Naive thymus-derived CD4-positive, alpha-beta T cell (primary cell): ENCODE data around the gene AKAP13. TPM values are rescaled to one million over a fixed set of nuclear protein-coding genes. Genes with fewer than 3 reads are reported as not detected.

Experiments used
- ATAC-seq: fragments of 150-1000 bp; cut with Tn5 transposase; 2 replicates; pipeline ENCODE4 v1.10.0; 2021; ENCODE audit warnings: mild to moderate bottlenecking, moderate library complexity
- CTCF ChIA-PET: fragments of 350-600 bp; sonication (Branson Sonifier 250); formaldehyde crosslinking; loops from one replicate; lab custom pipeline; 2021; ENCODE audit warnings: antibody characterized with exemption; lab: Charles Lee
- POLR2A ChIA-PET: fragments of 350-600 bp; sonication (Branson Sonifier 250); formaldehyde crosslinking; loops from one replicate; lab custom pipeline; 2021; ENCODE audit warnings: antibody characterized with exemption, inconsistent platforms; lab: Charles Lee
- DNase-seq, 9 donors: peaks; one replicate each; pipeline versions ENCODE4 v3.0.0 to v3.0.0-alpha.2; 2020 to 2022; ENCODE audit warnings: mixed read lengths in 1 of 9
- H3K27ac ChIP-seq: one replicate; pipeline ENCODE4 v1.7.0; 2013; ENCODE audit warnings: mild to moderate bottlenecking, low read depth, low read length, moderate library complexity
- H3K27me3 ChIP-seq, 2 donors: one replicate each; pipeline ENCODE4 v1.7.0; 2013; ENCODE audit warnings: low read length in 2 of 2, mild to moderate bottlenecking in 2 of 2, moderate library complexity in 2 of 2; ENCODE audit not compliant: control insufficient read depth in 2 of 2, insufficient read depth in 2 of 2
- H3K36me3 ChIP-seq, 3 experiments: 1 replicate in 2 of 3; 2 replicates in 1 of 3; pipeline ENCODE4 v1.7.0; 2013; ENCODE audit warnings: low read length in 3 of 3, mild to moderate bottlenecking in 3 of 3, moderate library complexity in 1 of 3; ENCODE audit not compliant: insufficient read depth in 3 of 3, control insufficient read depth in 2 of 3
- H3K4me1 ChIP-seq, 2 donors: one replicate each; pipeline ENCODE4 v1.7.0; 2013; ENCODE audit warnings: low read length in 2 of 2, mild to moderate bottlenecking in 2 of 2, moderate library complexity in 1 of 2; ENCODE audit not compliant: control insufficient read depth in 2 of 2, insufficient read depth in 2 of 2
- H3K4me3 ChIP-seq: 2 replicates; pipeline ENCODE4 v1.7.0; 2013; ENCODE audit warnings: mild to moderate bottlenecking, low read length
- H3K9me3 ChIP-seq, 3 experiments: 1 replicate in 2 of 3; 2 replicates in 1 of 3; pipeline ENCODE4 v1.7.0; 2013; ENCODE audit warnings: low read length in 3 of 3; ENCODE audit not compliant: control insufficient read depth in 2 of 3
- H3K27ac Mint-ChIP-seq, 9 donors: one replicate each; pipeline ENCODE4 v1.8.0; 2020 to 2022; ENCODE audit warnings: mixed read lengths in 9 of 9, mild to moderate bottlenecking in 8 of 9, moderate library complexity in 5 of 9, inconsistent platforms in 2 of 9
- H3K27me3 Mint-ChIP-seq, 5 donors: one replicate each; pipeline ENCODE4 v1.8.0; 2021 to 2022; ENCODE audit warnings: mixed read lengths in 5 of 5, mild to moderate bottlenecking in 1 of 5
- H3K36me3 Mint-ChIP-seq, 5 donors: one replicate each; pipeline ENCODE4 v1.8.0; 2020 to 2022; ENCODE audit warnings: mixed read lengths in 5 of 5, mild to moderate bottlenecking in 3 of 5, inconsistent platforms in 1 of 5
- H3K4me1 Mint-ChIP-seq, 7 donors: one replicate each; pipeline ENCODE4 v1.8.0; 2020 to 2022; ENCODE audit warnings: mixed read lengths in 7 of 7, mild to moderate bottlenecking in 3 of 7, inconsistent platforms in 1 of 7
- H3K4me3 Mint-ChIP-seq, 10 donors: one replicate each; pipeline ENCODE4 v1.8.0; 2020 to 2022; ENCODE audit warnings: mild to moderate bottlenecking in 10 of 10, mixed read lengths in 10 of 10, moderate library complexity in 6 of 10, inconsistent platforms in 2 of 10
- H3K9me3 Mint-ChIP-seq, 11 donors: one replicate each; pipeline ENCODE4 v1.8.0; 2020 to 2022; ENCODE audit warnings: mixed read lengths in 11 of 11, mild to moderate bottlenecking in 4 of 11, inconsistent platforms in 1 of 11, moderate library complexity in 1 of 11
- intact Hi-C, 2 donors: fragments of 100-400 bp; cut with micrococcal nuclease; formaldehyde crosslinking; loops; one replicate each; pipeline ENCODE4 v1.15.1; 2023
- polyA plus RNA-seq, 2 donors: library from polyadenylated mRNA; unstranded; fragments of 300-500 nt; fragmentation: Illumina TruSeq; gene quantifications; one replicate each; pipeline ENCODE4 v1.2.3, GENCODE V29; 2021
- total RNA-seq, 6 experiments: library from RNA in 5 of 6; stranded (reverse) in 5 of 6; gene quantifications; 1 replicate in 5 of 6; 2 replicates in 1 of 6; pipeline ENCODE4 v1.2.3 and lab custom pipeline; 2021 to 2026

The AKAP13 gene
- total and polyA plus RNA-seq, 7 experiments from 2014 or later: 108 to 400 (median 231) TPM

- Histone ChIP-seq H3K36me3 (no peaks in the 10 kb centered on the region), H3K4me3 (no peak overlapping the region), H3K4me1 (peaks cover 50 to 59% of the 10 kb centered on the region in 2 donors), H3K27ac (no peak overlapping the region), H3K9me3 (no peaks in the 10 kb centered on the region), H3K27me3 (no peaks in the 10 kb centered on the region)
- H3K4me3 Mint-ChIP-seq: peak overlapping the region in 1 of 10 donors; percentile 40
- ChIA-PET POLR2A (no interaction called here), CTCF (no interaction called here)
- no peak for DNase-seq
- no peaks in the 10 kb centered on the region for H3K9me3 Mint-ChIP-seq
- peaks cover 33 to 49% (median 40%) of the 10 kb centered on the region in 7 donors for H3K4me1 Mint-ChIP-seq
- H3K36me3 Mint-ChIP-seq: peaks cover 0 to 6% (median under 1%) of the 10 kb centered on the region in 5 donors
- no peak overlapping the region for H3K27ac Mint-ChIP-seq
- no peak for ATAC-seq
- no peaks in the 10 kb centered on the region for H3K27me3 Mint-ChIP-seq
- intact Hi-C loops: no loop called here
Measured at GRCh38 chr15:85621094-85621493, 240.7 kb downstream of the AKAP13 start.

DNA sequence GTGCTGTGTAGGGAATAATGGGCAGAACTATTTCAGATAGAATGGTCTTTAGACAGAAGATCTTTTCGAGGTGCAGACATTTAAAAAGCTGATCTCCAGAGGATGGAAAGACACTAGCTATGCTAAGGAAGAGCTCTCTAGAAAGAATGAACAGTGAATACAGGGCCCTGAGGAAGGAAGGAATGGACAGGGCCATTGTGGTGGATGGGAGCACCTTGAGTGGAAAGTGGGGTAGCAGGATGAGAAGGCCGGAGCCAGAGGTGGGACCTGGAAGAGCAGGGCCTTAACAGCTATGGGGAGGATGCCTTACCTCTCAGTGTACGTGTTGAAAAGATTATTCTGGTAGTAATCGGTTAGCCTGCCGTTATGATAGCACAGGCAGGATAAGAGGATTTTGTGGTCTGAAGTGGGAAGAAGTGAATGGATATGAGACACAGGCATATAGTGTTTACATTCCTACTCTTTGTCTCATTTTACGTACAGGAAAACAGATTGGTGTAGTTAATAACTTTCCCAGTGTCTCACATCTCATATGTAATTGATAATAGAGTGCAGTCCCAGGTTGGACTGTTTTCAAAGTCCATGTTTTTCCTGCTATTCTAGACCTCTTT is 241.9 kb downstream of the AKAP13 start:
- Histone ChIP-seq H3K27ac (no peak overlapping the region), H3K27me3 (no peaks in the 10 kb centered on the region), H3K36me3 (no peaks in the 10 kb centered on the region), H3K4me3 (no peak overlapping the region), H3K9me3 (no peaks in the 10 kb centered on the region), H3K4me1 (peaks cover 52 to 71% of the 10 kb centered on the region in 2 donors)
- Mint-ChIP-seq H3K27me3 (no peaks in the 10 kb centered on the region), H3K27ac (peak overlapping the region in 4 of 9 donors; percentile 11 to 32 (median 27)), H3K4me3 (peak overlapping the region in 1 of 10 donors; percentile 2), H3K36me3 (peaks cover 4 to 13% (median 10%) of the 10 kb centered on the region in 5 donors), H3K9me3 (no peaks in the 10 kb centered on the region), H3K4me1 (peaks cover 42 to 54% (median 46%) of the 10 kb centered on the region in 7 donors)
- intact Hi-C loops: no loop called here
- ChIA-PET CTCF (no interaction called here), POLR2A (interaction anchor here (0.6 kb wide), 1 partner anchor 200 kb away, joined by 3 read pairs; no protein-coding TSS in a partner anchor)
- DNase-seq (no peak), ATAC-seq (no peak)

- POLR2A ChIA-PET: interaction anchor here (1.1 kb wide), 1 partner anchor 46 kb away, joined by 3 read pairs; no protein-coding TSS in a partner anchor
- Histone ChIP-seq H3K4me3 (no peak overlapping the region), H3K27ac (no peak overlapping the region), H3K9me3 (no peaks in the 10 kb centered on the region), H3K27me3 (no peaks in the 10 kb centered on the region), H3K4me1 (peaks cover 49 to 66% of the 10 kb centered on the region in 2 donors), H3K36me3 (no peaks in the 10 kb centered on the region)
- H3K4me1 Mint-ChIP-seq: peaks cover 42 to 65% (median 52%) of the 10 kb centered on the region in 7 donors
- peaks cover 6 to 24% (median 13%) of the 10 kb centered on the region in 5 donors for H3K36me3 Mint-ChIP-seq
- H3K27me3 Mint-ChIP-seq: no peaks in the 10 kb centered on the region
- DNase-seq: no peak
- H3K4me3 Mint-ChIP-seq: peak overlapping the region in 1 of 10 donors; percentile 72
- peak overlapping the region in 4 of 9 donors; percentile 7 to 55 (median 34) for H3K27ac Mint-ChIP-seq
- H3K9me3 Mint-ChIP-seq: no peaks in the 10 kb centered on the region
- CTCF ChIA-PET: interaction anchor here (0.9 kb wide), 1 partner anchor 73 kb away, joined by 3 read pairs; no protein-coding TSS in a partner anchor
- ATAC-seq: peak; percentile 45
- intact Hi-C loops: loop anchor here in 1 of 2 donors (2.0 kb wide), 2 partner anchors 23 to 41 kb away; no protein-coding TSS in a partner anchor
Measured at GRCh38 chr15:85623315-85624049, 243.1 kb downstream of the AKAP13 start.

DNA sequence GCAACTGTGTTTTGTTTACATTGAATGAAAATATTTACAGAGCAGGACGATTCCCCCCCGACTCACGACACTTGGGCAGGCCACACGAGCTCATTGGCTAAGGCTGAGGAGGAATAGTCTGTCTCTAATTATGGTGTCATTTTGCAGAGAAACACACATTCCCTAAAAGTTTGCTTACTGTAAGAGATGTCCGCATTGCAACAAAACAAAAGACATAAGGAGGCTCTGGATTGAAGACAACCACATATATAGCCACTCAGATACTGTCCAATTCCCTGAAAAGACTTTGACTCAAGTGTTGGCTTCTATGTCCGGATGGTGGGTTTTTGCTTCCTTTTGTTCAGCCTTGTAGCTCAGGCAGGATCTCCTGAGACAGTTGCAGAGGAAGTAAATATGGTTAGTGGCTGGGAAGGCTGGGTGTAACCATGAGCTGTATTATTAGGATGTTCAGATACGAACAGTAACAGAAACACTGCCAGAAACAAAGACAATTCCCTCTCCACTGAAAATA is 243.9 kb downstream of the AKAP13 start:
- no peaks in the 10 kb centered on the region for H3K27me3 Mint-ChIP-seq
- peak overlapping the region in 7 of 9 donors; percentile 10 to 88 (median 44) for H3K27ac Mint-ChIP-seq
- Histone ChIP-seq H3K4me1 (peaks cover 40 to 59% of the 10 kb centered on the region in 2 donors), H3K9me3 (no peaks in the 10 kb centered on the region), H3K36me3 (no peaks in the 10 kb centered on the region), H3K4me3 (peak overlapping the region; percentile 17), H3K27me3 (no peaks in the 10 kb centered on the region), H3K27ac (no peak overlapping the region)
- CTCF ChIA-PET: interaction anchor here (0.6 to 0.9 kb wide), 3 partner anchors 72 to 100 kb away, joined by 3 read pairs; no protein-coding TSS in a partner anchor
- peak; percentile 20 for ATAC-seq
- peak in 3 of 9 donors; percentile 14 to 26 (median 24) for DNase-seq
- H3K4me1 Mint-ChIP-seq: peaks cover 45 to 70% (median 58%) of the 10 kb centered on the region in 7 donors
- H3K9me3 Mint-ChIP-seq: no peaks in the 10 kb centered on the region
- intact Hi-C loops: loop anchor here in 1 of 2 donors (2.0 kb wide), 2 partner anchors 22 to 42 kb away; no protein-coding TSS in a partner anchor
- peak overlapping the region; percentile 49 to 78 (median 61) for H3K4me3 Mint-ChIP-seq
- peaks cover 6 to 24% (median 13%) of the 10 kb centered on the region in 5 donors for H3K36me3 Mint-ChIP-seq
- POLR2A ChIA-PET: interaction anchor here (0.7 to 2.4 kb wide), 2 partner anchors 42 to 67 kb away, joined by 4 to 6 read pairs; no protein-coding TSS in a partner anchor

DNA sequence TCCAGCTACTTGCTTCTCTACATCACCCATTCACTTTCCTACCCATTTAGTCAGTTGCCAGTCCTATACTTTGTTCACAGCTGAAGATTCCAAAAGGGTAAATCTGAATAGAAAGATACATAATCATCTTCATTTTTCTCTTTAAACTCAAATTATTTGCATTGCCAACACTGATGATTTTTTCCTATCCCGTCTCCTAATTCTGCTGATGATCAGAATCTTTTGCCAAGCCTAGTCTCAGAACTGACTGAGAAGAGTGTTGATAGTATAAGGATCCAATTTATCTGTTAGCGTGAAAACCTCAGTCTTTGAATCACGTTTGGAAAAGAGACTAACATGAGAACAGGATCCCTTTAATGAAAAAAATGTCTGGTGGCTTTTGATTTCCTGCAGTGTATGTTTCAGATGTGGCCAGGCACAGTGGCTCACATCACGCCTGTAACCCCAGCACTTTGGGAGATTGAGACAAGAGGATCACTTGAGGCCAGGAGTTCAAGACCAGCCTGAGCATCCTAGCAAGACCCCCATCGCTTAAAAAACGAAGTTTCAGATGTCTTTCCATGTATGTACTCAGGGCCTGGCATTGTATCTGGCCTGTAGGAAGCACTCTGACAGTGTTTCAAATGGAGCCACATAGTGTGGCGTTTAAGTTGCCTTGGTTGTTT is 244.9 kb downstream of the AKAP13 start:
- ATAC-seq (peak; percentile 54), DNase-seq (peak in 5 of 9 donors; percentile 22 to 32 (median 24))
- Mint-ChIP-seq H3K27me3 (no peaks in the 10 kb centered on the region), H3K4me3 (peak overlapping the region; percentile 40 to 80 (median 65)), H3K9me3 (no peaks in the 10 kb centered on the region), H3K4me1 (peaks cover 48 to 71% (median 58%) of the 10 kb centered on the region in 7 donors), H3K27ac (peak overlapping the region; percentile 15 to 88 (median 77)), H3K36me3 (peaks cover 6 to 28% (median 17%) of the 10 kb centered on the region in 5 donors)
- intact Hi-C loops: loop anchor here in 1 of 2 donors (1.0 to 2.0 kb wide), 3 partner anchors 22 to 82 kb away; no protein-coding TSS in a partner anchor
- POLR2A ChIA-PET: interaction anchor here (1.0 to 2.4 kb wide), 2 partner anchors 43 to 66 kb away, joined by 3 to 6 read pairs; no protein-coding TSS in a partner anchor
- no peaks in the 10 kb centered on the region for H3K9me3 ChIP-seq
- peaks cover 30 to 49% of the 10 kb centered on the region in 2 donors for H3K4me1 ChIP-seq
- no peaks in the 10 kb centered on the region for H3K36me3 ChIP-seq
- H3K4me3 ChIP-seq: no peak overlapping the region
- no peaks in the 10 kb centered on the region for H3K27me3 ChIP-seq
- CTCF ChIA-PET: no interaction called here
- no peak overlapping the region for H3K27ac ChIP-seq
